ENCODE results near the gene ULK1.

ULK1 gene

GRCh38 chr12:131894313-131894860, at the start of gene ULK1:
Gene ULK1 (plus strand): TSS chr12:131894622. CDS start chr12:131895002, 380 bp downstream.
- peak; percentile 34 for DNase-seq

DNA sequence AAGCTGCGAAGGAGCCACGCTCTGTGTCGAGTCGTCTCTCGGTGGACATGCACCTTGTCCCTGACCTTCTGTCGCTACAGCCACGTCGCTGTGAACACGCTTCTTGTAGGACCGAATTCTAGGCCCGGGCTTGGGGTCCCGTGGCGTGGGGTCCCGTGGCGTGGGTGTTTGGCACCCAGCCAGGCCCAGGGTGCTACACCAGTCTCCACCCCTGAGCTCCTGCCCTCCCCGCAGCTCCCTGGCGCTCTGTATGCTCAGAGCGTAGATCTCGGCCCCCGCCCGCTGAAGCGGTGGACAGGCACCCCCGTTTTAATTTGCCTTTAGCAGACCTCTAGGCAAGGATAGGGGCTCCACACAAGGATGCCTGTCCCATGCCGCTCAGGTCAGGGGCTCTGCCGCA, 49.8 kb upstream of the ULK1 start:
- DNase-seq = no peak

DNA sequence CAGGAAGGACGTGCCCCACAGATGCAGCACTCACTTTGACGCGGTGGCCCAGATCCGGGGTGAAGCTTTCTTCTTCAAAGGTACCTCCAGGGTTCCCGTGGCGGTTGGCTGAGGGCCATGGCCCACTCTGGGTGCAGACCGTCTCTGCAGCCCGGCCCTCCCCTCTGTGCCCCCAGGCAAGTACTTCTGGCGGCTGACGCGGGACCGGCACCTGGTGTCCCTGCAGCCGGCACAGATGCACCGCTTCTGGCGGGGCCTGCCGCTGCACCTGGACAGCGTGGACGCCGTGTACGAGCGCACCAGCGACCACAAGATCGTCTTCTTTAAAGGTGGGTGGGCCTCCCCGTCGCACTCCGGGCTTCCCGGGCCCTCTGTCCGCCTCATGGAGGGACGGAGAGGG, 49.3 kb upstream of the ULK1 start:
- no peak for DNase-seq

DNA sequence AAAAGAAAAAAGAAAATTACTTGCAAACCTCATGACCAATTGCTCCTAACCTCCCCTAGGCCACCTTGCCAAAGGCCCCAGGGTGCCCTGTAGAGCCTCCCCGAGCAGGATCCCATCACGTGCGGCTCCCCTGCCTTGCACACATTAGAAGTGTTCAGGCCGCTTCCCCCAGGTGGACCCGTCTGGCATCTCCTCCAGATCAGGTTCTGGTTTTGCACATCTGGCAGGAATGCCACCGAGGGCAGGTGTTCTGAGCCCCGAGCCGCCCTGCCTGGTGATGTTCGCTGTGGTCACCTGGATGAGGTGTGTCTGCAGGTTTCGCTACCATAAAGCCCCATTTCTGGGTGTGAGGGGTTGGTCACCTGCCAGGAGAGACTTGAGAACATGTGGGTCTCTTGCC, 47.0 kb upstream of the ULK1 start:
- DNase-seq = no peak

DNA sequence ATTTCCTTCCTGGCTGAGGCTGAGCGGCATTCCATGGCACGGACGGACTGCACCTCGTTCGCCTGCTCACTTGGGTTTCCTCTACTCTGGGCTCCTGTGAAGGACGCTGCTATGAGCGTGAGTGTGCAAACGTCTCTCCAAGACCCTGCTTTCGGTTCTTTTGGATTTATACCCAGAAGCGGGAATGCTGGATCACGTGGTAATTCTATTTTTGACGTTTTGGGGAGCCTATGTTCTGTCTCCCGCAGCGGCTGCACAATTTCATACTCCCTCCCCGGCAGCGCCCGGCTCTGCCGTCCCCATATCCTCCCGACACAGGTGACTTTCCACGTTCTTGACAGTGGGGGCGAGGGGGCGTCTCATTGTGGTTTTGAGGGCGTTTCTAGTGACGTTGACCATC, 45.7 kb upstream of the ULK1 start:
- no peak for DNase-seq

DNA sequence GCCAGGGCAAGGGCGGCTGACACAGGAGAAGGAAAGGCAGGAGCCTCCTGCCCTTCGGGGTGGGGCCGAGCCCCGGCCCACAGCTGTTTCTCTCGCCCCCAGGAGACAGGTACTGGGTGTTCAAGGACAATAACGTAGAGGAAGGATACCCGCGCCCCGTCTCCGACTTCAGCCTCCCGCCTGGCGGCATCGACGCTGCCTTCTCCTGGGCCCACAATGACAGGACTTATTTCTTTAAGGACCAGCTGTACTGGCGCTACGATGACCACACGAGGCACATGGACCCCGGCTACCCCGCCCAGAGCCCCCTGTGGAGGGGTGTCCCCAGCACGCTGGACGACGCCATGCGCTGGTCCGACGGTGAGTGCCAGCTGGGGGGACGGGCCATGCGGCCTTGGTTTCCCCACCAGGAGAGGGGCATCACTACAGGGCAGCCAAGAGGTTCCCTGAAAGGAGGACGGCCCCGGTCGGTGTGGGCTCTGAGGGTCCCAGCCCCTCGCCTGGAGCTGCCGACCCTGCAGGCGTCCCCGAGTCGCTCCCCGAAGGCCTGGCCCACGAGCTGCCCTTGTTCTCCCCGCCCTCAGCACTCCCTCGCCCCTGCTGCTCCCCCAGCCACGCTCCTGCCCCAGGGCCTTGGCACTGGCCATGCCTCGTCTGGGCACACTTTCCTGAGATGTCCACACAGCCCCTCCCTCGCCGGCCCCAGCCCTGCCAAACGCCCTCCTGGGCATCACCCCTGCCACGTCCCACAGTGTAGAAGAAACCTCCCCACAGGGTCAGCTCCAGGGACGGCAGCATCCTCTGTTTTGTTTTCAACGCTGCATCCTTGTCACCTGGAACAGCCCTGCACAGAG, 44.5 kb upstream of the ULK1 start:
- DNase-seq = no peak

- DNase-seq = no peak
Measured at GRCh38 chr12:131850856-131851559, 43.4 kb upstream of the ULK1 start.

- no peak for DNase-seq
Measured at GRCh38 chr12:131851741-131852550, 42.5 kb upstream of the ULK1 start.

DNA sequence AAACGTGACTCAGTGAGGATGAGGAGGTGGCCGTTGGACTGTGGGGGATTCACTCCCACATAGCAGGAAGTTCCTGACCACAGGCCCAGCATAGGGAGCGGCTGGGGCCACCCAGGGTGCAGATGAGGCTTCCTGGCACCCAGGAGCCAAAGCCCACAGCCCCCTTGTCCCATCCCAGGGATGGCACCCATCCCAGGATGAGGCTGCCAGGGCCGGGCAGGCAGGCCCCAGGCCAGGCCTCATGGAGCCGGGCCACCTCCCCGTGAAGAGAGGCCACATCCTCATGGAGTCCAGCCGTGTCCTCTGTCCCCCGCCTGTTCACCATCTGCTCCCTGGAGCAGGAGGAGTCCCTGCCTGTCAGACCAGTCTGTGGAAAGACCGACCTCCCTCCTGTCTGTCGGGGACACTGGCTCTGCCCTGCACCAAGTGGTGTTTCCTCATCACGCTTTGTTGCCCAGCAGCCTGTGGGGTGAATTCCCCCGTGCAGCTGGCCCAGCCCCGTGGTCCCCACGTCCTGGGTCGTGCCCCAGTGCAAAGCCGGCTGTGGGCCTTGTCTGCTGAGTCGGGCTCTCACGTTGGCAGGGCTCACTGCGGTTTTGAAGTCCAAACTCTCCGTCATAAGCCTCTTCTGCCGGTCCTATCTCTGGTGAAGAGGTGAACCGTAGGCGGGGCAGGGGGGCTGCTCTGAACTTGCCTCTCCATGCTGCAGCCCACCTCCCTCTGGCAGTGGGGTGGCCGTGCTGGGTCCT, 41.7 kb upstream of the ULK1 start:
- no peak for DNase-seq

- no peak for DNase-seq
Measured at GRCh38 chr12:131853832-131854797, 40.3 kb upstream of the ULK1 start.

DNA sequence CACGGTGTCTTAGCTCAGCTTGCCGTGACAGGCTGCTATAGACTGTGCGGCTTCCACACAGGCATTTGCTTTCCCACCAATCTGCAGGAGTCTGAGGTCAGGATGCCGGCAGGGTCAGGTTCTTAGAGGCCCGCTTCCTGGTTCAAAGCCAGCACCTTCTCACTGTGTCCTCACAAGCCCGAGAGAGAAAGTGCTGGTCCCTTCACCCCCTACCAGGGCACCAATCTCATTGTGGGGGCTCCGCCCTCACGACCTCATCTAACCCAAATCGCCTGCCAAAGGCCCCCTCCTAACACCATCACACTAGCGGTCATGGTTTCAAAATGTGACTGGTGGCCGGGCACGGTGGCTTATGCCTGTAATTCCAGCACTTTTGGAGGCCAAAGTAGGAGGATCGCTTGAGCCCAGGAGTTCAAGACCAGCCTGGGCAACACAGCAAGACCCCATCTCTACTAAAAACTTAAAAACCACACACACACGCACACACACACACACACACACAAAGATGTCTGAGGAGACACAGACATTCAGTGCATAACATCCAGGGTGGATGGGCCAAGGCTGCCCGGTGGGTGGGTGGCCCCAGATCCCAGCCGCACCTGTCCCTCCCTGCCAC, 39.5 kb upstream of the ULK1 start:
- DNase-seq = no peak

GRCh38 chr12:131855521-131856142, 38.8 kb upstream of the ULK1 start:
- no peak for DNase-seq

DNA sequence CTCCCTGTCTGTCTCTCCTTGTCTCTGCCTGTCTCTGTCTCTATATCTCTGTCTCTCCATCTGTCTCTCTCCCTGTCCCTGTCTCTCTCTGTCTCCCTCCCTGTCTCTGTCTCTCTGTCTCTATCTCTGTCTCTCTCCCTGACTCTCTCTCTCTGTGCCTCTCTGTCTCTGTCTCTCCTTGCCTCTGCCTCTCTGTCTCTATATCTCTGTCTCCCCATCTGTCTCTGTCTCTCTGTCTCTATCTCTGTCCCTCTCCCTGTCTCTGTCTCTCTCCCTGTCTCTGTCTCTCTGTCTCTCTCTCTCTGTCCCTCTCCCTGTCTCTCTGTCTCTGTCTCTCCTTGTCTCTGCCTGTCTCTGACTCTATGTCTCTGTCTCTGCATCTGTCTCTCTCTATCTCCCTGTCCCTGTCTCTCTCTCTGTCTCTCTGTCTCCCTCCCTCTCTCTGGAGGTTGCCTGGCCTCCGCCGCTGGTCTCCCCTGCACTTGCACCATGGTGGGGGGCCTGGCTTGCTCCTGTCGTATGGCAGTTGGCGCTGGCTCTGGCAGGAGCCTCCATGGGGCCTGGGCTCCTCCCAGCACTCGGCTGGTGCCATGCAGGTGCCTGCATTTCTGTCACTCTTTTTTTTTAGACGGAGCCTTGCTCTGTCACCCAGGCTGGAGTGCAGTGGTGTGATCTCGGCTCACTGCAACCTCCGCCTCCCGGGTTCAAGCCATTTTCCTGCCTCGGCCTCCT, 37.9 kb upstream of the ULK1 start:
- DNase-seq = no peak

DNA sequence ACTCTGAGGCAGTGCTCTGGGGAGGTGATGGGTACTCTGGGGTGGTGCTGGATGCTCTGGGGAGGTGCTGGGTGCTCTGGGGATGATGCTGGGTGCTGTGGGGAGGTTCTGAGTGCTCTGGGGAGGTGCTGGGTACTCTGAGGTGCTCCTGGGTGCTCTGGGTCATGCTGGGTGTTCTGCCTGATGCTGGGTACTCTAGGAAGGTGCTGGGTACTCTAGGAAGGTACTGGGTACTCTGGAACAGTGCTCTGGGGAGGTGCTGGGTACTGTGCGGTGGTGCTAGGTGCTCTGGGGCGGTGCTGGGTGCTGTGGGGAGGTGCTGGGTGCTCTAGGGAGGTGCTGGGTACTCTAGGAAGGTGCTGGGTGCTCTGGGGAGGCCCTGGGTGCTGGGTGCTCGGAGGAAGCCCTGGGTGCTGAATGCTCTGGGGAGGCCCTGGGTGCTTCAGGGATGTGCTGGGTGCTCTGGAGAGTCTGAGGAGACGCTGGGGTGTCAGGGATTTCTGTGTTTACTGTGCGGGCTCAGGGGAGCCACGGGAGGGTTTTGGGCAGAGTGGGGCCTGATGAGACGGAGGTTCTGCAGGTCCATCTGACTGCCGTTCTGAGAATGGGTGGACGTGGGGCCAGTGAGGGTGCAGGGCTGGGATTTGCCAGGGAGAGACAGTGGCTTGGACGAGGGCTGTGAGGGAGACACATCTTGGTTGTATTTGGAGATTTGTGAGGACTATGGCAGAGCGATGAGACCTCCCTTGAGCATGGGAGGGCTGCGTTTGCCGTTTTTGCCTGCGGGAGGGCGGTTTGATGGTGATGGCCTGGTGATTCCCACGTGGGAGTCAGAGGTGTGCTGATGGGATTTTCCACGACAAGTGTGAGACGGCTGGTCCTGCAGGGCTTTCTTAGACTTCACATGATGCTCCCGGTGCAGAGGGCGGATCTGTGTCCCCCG, 36.2 kb upstream of the ULK1 start:
- DNase-seq = no peak

DNA sequence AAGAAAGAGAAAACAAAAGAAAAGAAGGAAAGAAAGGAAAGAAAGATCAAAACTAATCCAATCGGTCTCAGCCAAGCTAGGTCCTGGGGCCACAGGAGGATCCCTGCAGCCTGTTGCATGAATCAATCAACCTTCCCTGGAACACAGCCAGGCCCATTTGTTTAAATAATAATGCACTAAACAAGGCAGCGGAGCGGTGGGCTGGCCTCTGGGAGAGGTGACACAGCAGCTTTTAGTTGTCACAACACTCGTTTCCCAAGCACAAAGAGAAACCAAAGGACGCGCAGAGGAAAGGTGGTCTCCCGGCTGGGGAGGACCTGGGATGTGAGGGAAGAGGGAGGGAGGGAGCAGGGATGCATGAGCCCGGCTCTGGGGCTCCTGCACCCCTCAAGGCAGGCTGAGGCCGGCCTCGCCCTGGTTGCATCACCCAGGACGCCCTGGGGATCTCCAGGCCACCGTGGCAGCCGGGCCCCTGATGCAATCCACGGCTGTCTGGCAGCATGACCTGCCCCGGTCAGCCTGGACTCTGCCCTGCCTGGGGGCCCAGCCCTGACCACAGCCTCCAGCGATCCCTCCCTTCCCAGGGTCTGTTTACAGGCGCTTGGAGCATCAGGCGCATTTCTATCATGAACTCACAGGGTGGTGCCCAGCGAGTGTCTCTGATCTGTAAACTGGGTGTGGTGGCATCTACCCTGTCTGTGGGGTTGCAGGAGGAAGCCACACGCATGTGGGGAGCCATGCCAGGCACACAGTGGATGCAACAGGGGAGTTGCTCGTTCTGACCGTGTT, 33.8 kb upstream of the ULK1 start:
- no peak for DNase-seq

GRCh38 chr12:131861261-131862083, 33.0 kb upstream of the ULK1 start:
- DNase-seq = no peak

DNA sequence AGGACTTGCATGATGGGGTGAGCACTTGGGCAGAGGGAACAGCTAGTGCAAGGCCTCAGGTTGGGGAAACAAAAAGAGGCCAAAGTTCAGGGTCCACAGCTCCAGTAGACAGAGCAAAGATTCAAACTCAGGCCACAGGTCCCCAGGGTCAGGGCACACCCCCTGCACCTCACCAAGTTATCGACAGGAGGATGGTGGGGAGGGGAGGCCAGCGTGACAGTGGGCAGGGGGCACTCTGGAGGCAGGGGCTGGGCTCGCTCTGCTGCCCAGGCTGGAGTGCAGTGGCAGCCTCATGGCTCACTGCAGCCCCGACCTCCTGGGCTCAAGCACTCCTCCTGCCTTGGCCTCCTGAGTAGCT, 32.4 kb upstream of the ULK1 start:
- DNase-seq = no peak
